Activated CD4-positive, alpha-beta memory T cell treated with anti-CD3 and anti-CD28 coated beads for 36 hours (primary cell): Measurements from ENCODE around the gene SBNO1. TPM values are rescaled to one million over a fixed set of nuclear protein-coding genes. Genes with fewer than 3 reads are reported as not detected.
A peak's percentile ranks its signal among the peaks of the same experiment; 100 is the strongest.
"Not testable (repeated sequence)": the region's sequence is repeated elsewhere in the genome, so short reads cannot be mapped to it uniquely, and the experiment has no call there.

Source experiments
- CTCF ChIA-PET: fragments of 350-600 bp; sonication (Branson Sonifier 250); formaldehyde crosslinking; loops from one replicate; lab custom pipeline; 2021; ENCODE audit warnings: antibody characterized with exemption, inconsistent platforms; lab: Charles Lee
- POLR2A ChIA-PET: fragments of 350-600 bp; sonication (Branson Sonifier 250); formaldehyde crosslinking; loops from one replicate; lab custom pipeline; 2021; ENCODE audit warnings: antibody characterized with exemption; lab: Charles Lee
- DNase-seq: peaks from one replicate; pipeline ENCODE4 v3.0.0-alpha.2; 2020
- H3K27ac Mint-ChIP-seq: one replicate; pipeline ENCODE4 v1.8.0; 2021; ENCODE audit warnings: mixed read lengths
- H3K27me3 Mint-ChIP-seq: one replicate; pipeline ENCODE4 v1.8.0; 2021; ENCODE audit warnings: mixed read lengths
- H3K36me3 Mint-ChIP-seq: one replicate; pipeline ENCODE4 v1.8.0; 2021; ENCODE audit warnings: mixed read lengths
- H3K4me1 Mint-ChIP-seq: one replicate; pipeline ENCODE4 v1.8.0; 2021; ENCODE audit warnings: low read depth, mixed read lengths
- H3K4me3 Mint-ChIP-seq: one replicate; pipeline ENCODE4 v1.8.0; 2021; ENCODE audit warnings: mild to moderate bottlenecking, mixed read lengths
- H3K9me3 Mint-ChIP-seq: one replicate; pipeline ENCODE4 v1.8.0; 2021; ENCODE audit warnings: mixed read lengths
- intact Hi-C: fragments of 100-400 bp; cut with micrococcal nuclease; formaldehyde crosslinking; loops from one replicate; pipeline ENCODE4 v1.15.1; 2023
- total RNA-seq, 2 experiments: library from RNA; stranded (reverse); gene quantifications; one replicate each; pipeline ENCODE4 v1.2.3, GENCODE V29; 2021

The SBNO1 gene
- total RNA-seq, 2 experiments from 2014 or later = 49.9 to 50.6 TPM

GRCh38 chr12:123253641-123254459 lies 110.8 kb downstream of the SBNO1 start:
- Mint-ChIP-seq H3K27me3 (no peaks in the 10 kb centered on the region), H3K4me3 (no peak overlapping the region), H3K36me3 (peaks cover 28% of the 10 kb centered on the region), H3K4me1 (peaks cover 39% of the 10 kb centered on the region), H3K27ac (no peak overlapping the region), H3K9me3 (no peaks in the 10 kb centered on the region)
- CTCF ChIA-PET = interaction anchor here (1.0 kb wide), 1 partner anchor 16 kb away, joined by 4 read pairs; no protein-coding TSS in a partner anchor
- intact Hi-C loops = no loop called here
- POLR2A ChIA-PET = no interaction called here
- no peak for DNase-seq

GRCh38 chr12:123252365-123252764 lies 112.3 kb downstream of the SBNO1 start:
- Mint-ChIP-seq H3K9me3 (peaks cover 11% of the 10 kb centered on the region), H3K4me1 (peaks cover 48% of the 10 kb centered on the region), H3K36me3 (peaks cover 42% of the 10 kb centered on the region)
- H3K27ac Mint-ChIP-seq, H3K4me3 Mint-ChIP-seq, POLR2A ChIA-PET, intact Hi-C loops, DNase-seq, H3K27me3 Mint-ChIP-seq: not testable (repeated sequence)
- CTCF ChIA-PET = interaction anchor here (1.1 kb wide), 1 partner anchor 331 kb away, joined by 3 read pairs; no protein-coding TSS in a partner anchor

- Mint-ChIP-seq H3K36me3 (peaks cover 45% of the 10 kb centered on the region), H3K27me3 (no peaks in the 10 kb centered on the region), H3K4me1 (peaks cover 53% of the 10 kb centered on the region), H3K4me3 (no peak overlapping the region), H3K9me3 (peaks cover 13% of the 10 kb centered on the region), H3K27ac (peak overlapping the region; percentile 31)
- CTCF ChIA-PET = interaction anchor here (1.1 kb wide), 1 partner anchor 332 kb away, joined by 3 read pairs; no protein-coding TSS in a partner anchor
- POLR2A ChIA-PET = no interaction called here
- DNase-seq = no peak
- intact Hi-C loops = no loop called here
Observed at GRCh38 chr12:123251403-123252076, 113.1 kb downstream of the SBNO1 start.

GRCh38 chr12:123250471-123251383 lies 113.9 kb downstream of the SBNO1 start:
- H3K36me3 Mint-ChIP-seq = peaks cover 40% of the 10 kb centered on the region
- intact Hi-C loops = no loop called here
- no peak for DNase-seq
- peak overlapping the region; percentile 31 for H3K27ac Mint-ChIP-seq
- peaks cover 13% of the 10 kb centered on the region for H3K9me3 Mint-ChIP-seq
- CTCF ChIA-PET = interaction anchor here (1.1 kb wide), 1 partner anchor 333 kb away, joined by 3 read pairs; no protein-coding TSS in a partner anchor
- POLR2A ChIA-PET = interaction anchor here (1.3 kb wide), 1 partner anchor 18 kb away, joined by 3 read pairs; the partner anchor contains the start of genes MPHOSPH9 and MTRFR
- H3K4me3 Mint-ChIP-seq = no peak overlapping the region
- peaks cover 61% of the 10 kb centered on the region for H3K4me1 Mint-ChIP-seq
- H3K27me3 Mint-ChIP-seq = no peaks in the 10 kb centered on the region

- peaks cover 40% of the 10 kb centered on the region for H3K36me3 Mint-ChIP-seq
- POLR2A ChIA-PET = interaction anchor here (0.9 to 1.3 kb wide), 2 partner anchors 16 kb away, joined by 3 to 4 read pairs; partner anchors contain the start of genes MPHOSPH9 and MTRFR
- peaks cover 13% of the 10 kb centered on the region for H3K9me3 Mint-ChIP-seq
- CTCF ChIA-PET = interaction anchor here (0.9 to 2.8 kb wide), 2 partner anchors 11 to 40 kb away, joined by 4 to 17 read pairs; no protein-coding TSS in a partner anchor
- H3K27me3 Mint-ChIP-seq, intact Hi-C loops, H3K27ac Mint-ChIP-seq, DNase-seq, H3K4me3 Mint-ChIP-seq: not testable (repeated sequence)
- peaks cover 55% of the 10 kb centered on the region for H3K4me1 Mint-ChIP-seq
Observed at GRCh38 chr12:123248996-123249741, 115.5 kb downstream of the SBNO1 start.

GRCh38 chr12:123248129-123248528 lies 116.5 kb downstream of the SBNO1 start:
- CTCF ChIA-PET = interaction anchor here (2.8 kb wide), 1 partner anchor 10 kb away, joined by 17 read pairs; no protein-coding TSS in a partner anchor
- intact Hi-C loops, POLR2A ChIA-PET, H3K27me3 Mint-ChIP-seq, H3K4me3 Mint-ChIP-seq, H3K27ac Mint-ChIP-seq, DNase-seq: not testable (repeated sequence)
- Mint-ChIP-seq H3K4me1 (peaks cover 58% of the 10 kb centered on the region), H3K9me3 (peaks cover 13% of the 10 kb centered on the region), H3K36me3 (peaks cover 32% of the 10 kb centered on the region)

- ChIA-PET CTCF (no interaction called here), POLR2A (no interaction called here)
- Mint-ChIP-seq H3K4me3 (no peak overlapping the region), H3K27me3 (no peaks in the 10 kb centered on the region), H3K9me3 (peaks cover 13% of the 10 kb centered on the region), H3K27ac (peak overlapping the region; percentile 23), H3K4me1 (peaks cover 61% of the 10 kb centered on the region), H3K36me3 (peaks cover 41% of the 10 kb centered on the region)
- intact Hi-C loops = no loop called here
- no peak for DNase-seq
Observed at GRCh38 chr12:123245678-123246077, 119.0 kb downstream of the SBNO1 start.

GRCh38 chr12:123243671-123244262 lies 120.9 kb downstream of the SBNO1 start:
- intact Hi-C loops = no loop called here
- peak overlapping the region; percentile 45 for H3K27ac Mint-ChIP-seq
- H3K9me3 Mint-ChIP-seq = peaks cover 13% of the 10 kb centered on the region
- ChIA-PET CTCF (no interaction called here), POLR2A (interaction anchor here (1.5 kb wide), 1 partner anchor 11 kb away, joined by 4 read pairs; the partner anchor contains the start of genes MPHOSPH9 and MTRFR)
- peaks cover 53% of the 10 kb centered on the region for H3K4me1 Mint-ChIP-seq
- no peak overlapping the region for H3K4me3 Mint-ChIP-seq
- peaks cover 41% of the 10 kb centered on the region for H3K36me3 Mint-ChIP-seq
- H3K27me3 Mint-ChIP-seq = no peaks in the 10 kb centered on the region
- DNase-seq = no peak

DNA sequence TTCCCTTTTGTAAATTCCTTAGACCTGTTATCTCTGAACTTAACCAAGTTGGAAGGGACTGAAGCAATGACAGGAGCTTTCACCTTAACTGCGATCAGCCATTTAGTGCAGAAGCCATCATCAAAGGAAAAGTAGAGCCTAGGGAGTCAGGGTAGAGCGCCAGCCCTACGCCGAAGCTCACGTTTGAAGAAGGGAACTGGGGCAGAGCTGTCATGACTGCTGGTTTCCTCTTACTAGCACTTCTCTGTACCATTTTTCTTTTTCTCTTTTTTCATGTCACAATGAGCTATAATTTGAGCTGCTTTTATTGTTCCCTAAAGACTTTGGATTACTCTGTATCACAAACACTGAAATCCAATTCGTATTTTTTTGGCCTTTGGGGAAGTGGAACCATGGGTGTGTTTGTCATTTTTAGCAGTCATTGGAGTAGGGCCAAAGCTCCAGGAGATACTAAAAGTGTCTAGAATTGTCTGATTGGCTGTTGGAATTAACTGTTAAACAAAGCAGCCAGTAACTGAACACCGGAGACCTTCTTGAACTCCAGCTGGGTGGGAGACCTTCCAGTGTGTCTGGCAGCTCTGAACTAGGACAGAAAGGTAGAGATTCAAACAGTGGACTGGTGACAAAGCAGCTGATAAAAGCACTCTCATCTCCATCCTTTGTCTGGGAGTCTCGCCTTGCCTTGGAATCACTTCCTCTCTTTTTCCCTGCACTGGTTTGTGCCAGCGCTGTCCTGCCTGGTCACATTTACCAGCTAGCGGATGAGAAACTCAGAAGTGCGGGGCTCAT lies 122.3 kb downstream of the SBNO1 start:
- peaks cover under 1% of the 10 kb centered on the region for H3K9me3 Mint-ChIP-seq
- ChIA-PET POLR2A (interaction anchor here (1.1 to 1.7 kb wide), 2 partner anchors 9 to 166 kb away, joined by 3 to 7 read pairs; partner anchors contain the start of genes MPHOSPH9 and MTRFR), CTCF (interaction anchor here (0.7 to 2.0 kb wide), 6 partner anchors 9 to 383 kb away, joined by 3 to 7 read pairs (median 4); partner anchors contain the start of genes MPHOSPH9, MTRFR and OGFOD2)
- intact Hi-C loops = no loop called here
- H3K4me3 Mint-ChIP-seq = no peak overlapping the region
- no peak for DNase-seq
- H3K4me1 Mint-ChIP-seq = peaks cover 55% of the 10 kb centered on the region
- peak overlapping the region; percentile 57 for H3K27ac Mint-ChIP-seq
- H3K27me3 Mint-ChIP-seq = no peaks in the 10 kb centered on the region
- H3K36me3 Mint-ChIP-seq = peaks cover 31% of the 10 kb centered on the region
